RWPE1 (cell line): ENCODE data around the gene LOXL4.

ENCODE experiments used
- CTCF ChIA-PET: fragments of 350-600 bp; sonication (Branson Sonifier 250); formaldehyde crosslinking; extraction: SDS; loops from one replicate; lab custom pipeline; 2021; lab: Yijun Ruan, JAX
- POLR2A ChIA-PET: fragments of 400-600 bp; formaldehyde crosslinking; extraction: SDS; loops from one replicate; lab custom pipeline; 2020; ENCODE audit warnings: antibody characterized with exemption; ENCODE audit not compliant: low non-redundant PET; lab: Yijun Ruan, JAX
- DNase-seq: peaks from one replicate; pipeline ENCODE4 v3.0.0; 2012; ENCODE audit warnings: low spot score
- H3K27ac ChIP-seq: fragments of 450-650 bp; 2 replicates; pipeline ENCODE4 v1.5.1; 2017
- CTCF ChIP-seq: fragments of 450-650 bp; conservative IDR thresholded peaks from 2 replicates; pipeline ENCODE4 v1.5.1; 2017; ENCODE audit warnings: low read depth, mild to moderate bottlenecking

LOXL4 gene

GRCh38 chr10:98287321-98287720, 19.3 kb upstream of the LOXL4 start:
- no peak overlapping the region for H3K27ac ChIP-seq
- no peak for TF ChIP-seq CTCF
- POLR2A ChIA-PET = no interaction called here
- CTCF ChIA-PET = interaction anchor here (0.6 kb wide), 1 partner anchor 37 kb away, joined by 3 read pairs; no protein-coding TSS in a partner anchor
- DNase-seq = no peak

- ChIA-PET CTCF (interaction anchor here (1.0 kb wide), 1 partner anchor 23 kb away, joined by 3 read pairs; no protein-coding TSS in a partner anchor), POLR2A (no interaction called here)
- no peak overlapping the region for H3K27ac ChIP-seq
- no peak for DNase-seq
- TF ChIP-seq CTCF = no peak
Observed at GRCh38 chr10:98286419-98286818, 18.4 kb upstream of the LOXL4 start.

- CTCF ChIA-PET = interaction anchor here (1.0 kb wide), 1 partner anchor 24 kb away, joined by 3 read pairs; no protein-coding TSS in a partner anchor
- no peak for TF ChIP-seq CTCF
Observed at GRCh38 chr10:98285416-98285815, 17.4 kb upstream of the LOXL4 start.

GRCh38 chr10:98276311-98276710, 8.3 kb upstream of the LOXL4 start:
- no peak for TF ChIP-seq CTCF
- no peak for DNase-seq
- ChIA-PET POLR2A (no interaction called here), CTCF (interaction anchor here (0.6 to 1.8 kb wide), 3 partner anchors 14 to 134 kb away, joined by 3 to 6 read pairs (median 3); no protein-coding TSS in a partner anchor)
- no peak overlapping the region for H3K27ac ChIP-seq

More at GRCh38 chr10:98285416-98285815, 17.4 kb upstream of the LOXL4 start:
- DNase-seq = no peak
- H3K27ac ChIP-seq = no peak overlapping the region
- POLR2A ChIA-PET = no interaction called here

GRCh38 chr10:98274562-98274961, 6.6 kb upstream of the LOXL4 start:
- no peak for DNase-seq
- ChIA-PET POLR2A (no interaction called here), CTCF (no interaction called here)
- TF ChIP-seq CTCF = no peak
- H3K27ac ChIP-seq = no peak overlapping the region

GRCh38 chr10:98273057-98273850, 5.3 kb upstream of the LOXL4 start:
- ChIA-PET CTCF (interaction anchor here (0.6 kb wide), 1 partner anchor 94 kb away, joined by 3 read pairs; no protein-coding TSS in a partner anchor), POLR2A (no interaction called here)
- TF ChIP-seq CTCF = no peak
- no peak overlapping the region for H3K27ac ChIP-seq
- DNase-seq = no peak
